Ovary (tissue), 3 donors: ENCODE measurements around the gene NFE2L3.

Source experiments
- EP300 ChIP-seq: sonication (generic); formaldehyde crosslinking; IDR thresholded peaks from one replicate; pipeline ENCODE4 v1.6.1; 2017; ENCODE audit warnings: antibody characterized with exemption
- TF ChIP-seq, protein P1 (sequence below), 3 donors: fragments of 450-650 bp in 2 of 3; fragments of 200-600 bp in 1 of 3; IDR thresholded peaks; one replicate each; pipeline versions ENCODE4 v1.5.1 to v1.8.0; 2016 to 2022; ENCODE audit warnings: antibody characterized with exemption in 3 of 3, mild to moderate bottlenecking in 1 of 3
- donor health status: DM: no; HTN: no; CAD: no.

DNA sequence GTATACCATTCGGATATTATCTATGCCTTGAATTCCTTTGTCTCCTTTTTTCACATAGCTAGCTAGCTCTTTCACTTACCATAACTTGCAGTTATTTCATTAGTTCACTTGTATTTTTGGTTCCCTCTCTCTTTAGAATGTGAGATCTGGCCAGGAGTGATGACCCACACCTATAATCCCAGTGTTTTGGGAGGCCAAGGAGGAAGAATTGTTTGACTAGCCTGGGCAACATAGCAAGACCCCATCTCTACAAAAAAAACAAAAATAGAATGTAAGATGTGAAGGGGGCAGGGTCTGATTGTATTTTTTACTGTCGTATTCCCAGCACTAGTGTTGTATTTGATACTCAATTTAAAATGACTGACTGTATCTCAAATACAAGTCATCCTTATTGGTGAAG is 19.6 kb downstream of the NFE2L3 start:
- TF ChIP-seq EP300 = no peak
- TF ChIP-seq, protein P1, sequence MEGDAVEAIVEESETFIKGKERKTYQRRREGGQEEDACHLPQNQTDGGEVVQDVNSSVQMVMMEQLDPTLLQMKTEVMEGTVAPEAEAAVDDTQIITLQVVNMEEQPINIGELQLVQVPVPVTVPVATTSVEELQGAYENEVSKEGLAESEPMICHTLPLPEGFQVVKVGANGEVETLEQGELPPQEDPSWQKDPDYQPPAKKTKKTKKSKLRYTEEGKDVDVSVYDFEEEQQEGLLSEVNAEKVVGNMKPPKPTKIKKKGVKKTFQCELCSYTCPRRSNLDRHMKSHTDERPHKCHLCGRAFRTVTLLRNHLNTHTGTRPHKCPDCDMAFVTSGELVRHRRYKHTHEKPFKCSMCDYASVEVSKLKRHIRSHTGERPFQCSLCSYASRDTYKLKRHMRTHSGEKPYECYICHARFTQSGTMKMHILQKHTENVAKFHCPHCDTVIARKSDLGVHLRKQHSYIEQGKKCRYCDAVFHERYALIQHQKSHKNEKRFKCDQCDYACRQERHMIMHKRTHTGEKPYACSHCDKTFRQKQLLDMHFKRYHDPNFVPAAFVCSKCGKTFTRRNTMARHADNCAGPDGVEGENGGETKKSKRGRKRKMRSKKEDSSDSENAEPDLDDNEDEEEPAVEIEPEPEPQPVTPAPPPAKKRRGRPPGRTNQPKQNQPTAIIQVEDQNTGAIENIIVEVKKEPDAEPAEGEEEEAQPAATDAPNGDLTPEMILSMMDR (IDR thresholded peaks at IDR 0.05) = no peak
